H1 (cell line): ENCODE measurements around the gene RAD9A. TPM values are rescaled to one million over a fixed set of nuclear protein-coding genes. Genes with fewer than 3 reads are reported as not detected.

Source experiments
- CTCF ChIA-PET: fragments of 300-600 bp; sonication (Branson Sonifier 250); formaldehyde crosslinking; loops from one replicate; lab custom pipeline; 2021; ENCODE audit not compliant: partially characterized antibody; lab: Charles Lee
- POLR2A ChIA-PET: fragments of 300-600 bp; sonication (Branson Sonifier 250); formaldehyde crosslinking; loops from one replicate; lab custom pipeline; 2021; ENCODE audit warnings: inconsistent platforms; ENCODE audit not compliant: partially characterized antibody; lab: Charles Lee
- DNase-seq, 2 experiments: peaks; one replicate each; pipeline versions ENCODE4 v3.0.0 to v3.0.0-alpha.2; 2010 to 2022; ENCODE audit warnings: low spot score in 2 of 2, low read depth in 1 of 2, mixed read lengths in 1 of 2
- FAIRE-seq: peaks from 2 replicates; lab custom pipeline; 2011; peaks lifted over from hg19 to GRCh38; lab: Jason Lieb, UNC
- H2AFZ ChIP-seq: 2 replicates; pipeline ENCODE4 v1.8.1; 2012; ENCODE audit warnings: low read length, inconsistent platforms
- H2AK5ac ChIP-seq: 2 replicates; pipeline ENCODE4 v1.6.1; 2013; ENCODE audit warnings: low read depth, low read length
- H2BK120ac ChIP-seq: replicated peaks from 2 replicates; pipeline ENCODE3; 2013; ENCODE audit warnings: low read depth, low read length, inconsistent platforms
- H2BK12ac ChIP-seq: 2 replicates; pipeline ENCODE4 v1.6.1; 2013; ENCODE audit warnings: low read depth, low read length
- H2BK15ac ChIP-seq: 2 replicates; pipeline ENCODE4 v1.6.1; 2013; ENCODE audit warnings: low read length
- H2BK20ac ChIP-seq: 2 replicates; pipeline ENCODE4 v1.6.1; 2013; ENCODE audit warnings: low read length
- H2BK5ac ChIP-seq: 2 replicates; pipeline ENCODE4 v1.6.1; 2013; ENCODE audit warnings: low read depth, low read length
- H3K14ac ChIP-seq: 2 replicates; pipeline ENCODE4 v1.6.1; 2013; ENCODE audit warnings: inconsistent platforms; ENCODE audit not compliant: insufficient read length
- H3K18ac ChIP-seq: 2 replicates; pipeline ENCODE4 v1.6.1; 2013; ENCODE audit warnings: low read length; ENCODE audit errors: extremely low read depth
- H3K23ac ChIP-seq: 2 replicates; pipeline ENCODE4 v1.6.1; 2013; ENCODE audit warnings: inconsistent platforms; ENCODE audit not compliant: insufficient read length
- H3K23me2 ChIP-seq: 2 replicates; pipeline ENCODE4 v1.6.1; 2013; ENCODE audit warnings: low read depth, low read length
- H3K27ac ChIP-seq: 2 replicates; pipeline ENCODE4 v1.6.1; 2011; ENCODE audit warnings: low read depth, low read length, inconsistent platforms
- H3K27me3 ChIP-seq, 4 experiments: replicated peaks in 1 of 4; 1 replicate in 1 of 4; 2 replicates in 3 of 4; pipeline versions ENCODE4 v1.6.1 to v1.8.1; 2011 to 2013; ENCODE audit warnings: low read length in 3 of 4, mild to moderate bottlenecking in 3 of 4, inconsistent platforms in 2 of 4, mixed read lengths in 2 of 4, moderate library complexity in 1 of 4; ENCODE audit not compliant: control insufficient read depth in 3 of 4, insufficient read depth in 3 of 4; ENCODE audit errors: extremely low read depth in 1 of 4
- H3K36me3 ChIP-seq, 4 experiments: 2 replicates each; pipeline versions ENCODE4 v1.6.1 to v1.8.1; 2011 to 2013; ENCODE audit warnings: mild to moderate bottlenecking in 4 of 4, low read length in 3 of 4, moderate library complexity in 2 of 4, control low read depth in 1 of 4, inconsistent platforms in 1 of 4; ENCODE audit not compliant: insufficient read depth in 4 of 4, control insufficient read depth in 2 of 4
- H3K4ac ChIP-seq: replicated peaks from 2 replicates; pipeline ENCODE3; 2013; ENCODE audit warnings: low read length, low read depth, mixed read lengths, inconsistent platforms; ENCODE audit not compliant: insufficient read length
- H3K4me1 ChIP-seq, 4 experiments: replicated peaks in 1 of 4; 1 replicate in 1 of 4; 2 replicates in 3 of 4; pipeline versions ENCODE4 v1.6.1 to v1.8.1; 2011 to 2013; ENCODE audit warnings: low read length in 3 of 4, inconsistent platforms in 2 of 4, mixed read lengths in 1 of 4; ENCODE audit not compliant: insufficient read depth in 4 of 4, control insufficient read depth in 3 of 4
- H3K4me2 ChIP-seq, 2 experiments: 2 replicates each; pipeline versions ENCODE4 v1.6.1 to v1.8.1; 2011 to 2013; ENCODE audit warnings: low read depth in 2 of 2, low read length in 2 of 2, control low read depth in 1 of 2, inconsistent platforms in 1 of 2, mild to moderate bottlenecking in 1 of 2; ENCODE audit not compliant: insufficient read depth in 1 of 2
- H3K4me3 ChIP-seq, 4 experiments: fragments of 200-600, 300-600 bp in 1 of 4; sonication (generic), shearing (Covaris generic), sonication (Bioruptor Twin) in 1 of 4; 2 replicates each; pipeline versions ENCODE4 v1.5.1 to v1.8.1; 2011 to 2016; ENCODE audit warnings: low read length in 4 of 4, low read depth in 3 of 4, control low read depth in 2 of 4, inconsistent platforms in 2 of 4, mild to moderate bottlenecking in 2 of 4, mixed read lengths in 1 of 4, moderate library complexity in 1 of 4; ENCODE audit not compliant: insufficient read depth in 2 of 4; ENCODE audit errors: extremely low read depth in 1 of 4
- H3K56ac ChIP-seq: replicated peaks from 2 replicates; pipeline ENCODE3; 2013; ENCODE audit warnings: low read depth, mild to moderate bottlenecking, mixed read lengths, low read length, inconsistent platforms; ENCODE audit not compliant: insufficient read length
- H3K79me1 ChIP-seq: 2 replicates; pipeline ENCODE4 v1.6.1; 2013; ENCODE audit warnings: low read depth, low read length, control low read depth
- H3K79me2 ChIP-seq, 2 experiments: 2 replicates each; pipeline versions ENCODE4 v1.6.1 to v1.8.1; 2012 to 2013; ENCODE audit warnings: low read length in 2 of 2, mild to moderate bottlenecking in 2 of 2, inconsistent platforms in 1 of 2; ENCODE audit not compliant: insufficient read depth in 2 of 2, control insufficient read depth in 1 of 2
- H3K9ac ChIP-seq, 4 experiments: replicated peaks in 1 of 4; 1 replicate in 1 of 4; 2 replicates in 3 of 4; pipeline versions ENCODE4 v1.6.1 to v1.8.1; 2011 to 2013; ENCODE audit warnings: low read depth in 3 of 4, low read length in 3 of 4, control low read depth in 2 of 4, mild to moderate bottlenecking in 2 of 4, moderate library complexity in 2 of 4, inconsistent platforms in 1 of 4; ENCODE audit errors: extremely low read depth in 1 of 4
- H3K9me3 ChIP-seq, 2 experiments: 2 replicates each; pipeline versions ENCODE4 v1.6.1 to v1.8.1; 2012 to 2013; ENCODE audit warnings: mild to moderate bottlenecking in 2 of 2, moderate library complexity in 2 of 2, control low read depth in 1 of 2, inconsistent platforms in 1 of 2, low read depth in 1 of 2, low read length in 1 of 2, mixed read lengths in 1 of 2; ENCODE audit not compliant: insufficient read depth in 2 of 2
- H4K20me1 ChIP-seq, 2 experiments: replicated peaks in 1 of 2; 2 replicates each; pipeline versions ENCODE3 to v1.8.1; 2011 to 2013; ENCODE audit warnings: inconsistent platforms in 2 of 2, low read length in 2 of 2, mild to moderate bottlenecking in 1 of 2; ENCODE audit not compliant: insufficient read depth in 2 of 2, control insufficient read depth in 1 of 2
- H4K5ac ChIP-seq: 2 replicates; pipeline ENCODE4 v1.6.1; 2013; ENCODE audit warnings: low read length, low read depth, mixed read lengths, inconsistent platforms; ENCODE audit not compliant: insufficient read length
- H4K8ac ChIP-seq: 2 replicates; pipeline ENCODE4 v1.8.0; 2013; ENCODE audit warnings: mild to moderate bottlenecking, moderate library complexity, low read length, inconsistent platforms; ENCODE audit not compliant: insufficient read depth; ENCODE audit errors: extremely low read depth
- H4K91ac ChIP-seq: replicated peaks from 2 replicates; pipeline ENCODE3; 2013; ENCODE audit warnings: low read length, mixed read lengths, inconsistent platforms; ENCODE audit not compliant: insufficient read length
- EGR1 ChIP-seq: IDR thresholded peaks from 2 replicates; pipeline ENCODE4 v1.6.1; 2011; ENCODE audit warnings: low read depth, low read length, borderline replicate concordance
- GTF2F1 ChIP-seq: IDR thresholded peaks from 2 replicates; pipeline ENCODE4 v1.6.1; 2012; ENCODE audit warnings: low read depth, low read length, improper control_type of control experiment, borderline replicate concordance
- MAX ChIP-seq: IDR thresholded peaks from 2 replicates; pipeline ENCODE4 v1.6.1; 2012; ENCODE audit warnings: inconsistent platforms
- WGBS, 2 experiments: shearing (Covaris generic) in 1 of 2; methylation state at CpG; one replicate each; pipeline versions ENCODE4 v1.1.6 to v1.1.7; 2013 to 2015; ENCODE audit warnings: low lambda C conversion rate in 2 of 2, mixed read lengths in 2 of 2, inconsistent platforms in 1 of 2, low coverage in 1 of 2, missing lambda C conversion rate in 1 of 2; ENCODE audit not compliant: insufficient replicate concordance in 2 of 2, insufficient coverage in 1 of 2, insufficient read length in 1 of 2; ENCODE audit errors: extremely low coverage in 1 of 2, missing lambda C conversion rate in 1 of 2; 5-methylcytosine and 5-hydroxymethylcytosine counted together
- polyA plus RNA-seq, 7 experiments: library from polyadenylated mRNA; depleted of rRNA in 3 of 7; stranded (reverse) in 5 of 7; unstranded in 2 of 7; fragments of >200 nt in 5 of 7; fragments of 200-250 nt in 2 of 7; gene quantifications; 1 replicate in 5 of 7; 2 replicates in 1 of 7; 4 replicates in 1 of 7; pipeline versions ENCODE4 v1.2.1 to v1.2.3, GENCODE V29; 2011 to 2013; ENCODE audit warnings: missing spikeins in 2 of 7, mixed read lengths in 2 of 7
- total RNA-seq: library from RNA; stranded (reverse); fragmentation: NEBNext Ultra II Directional; extraction: Animal tissue kit (Norgen Biotek cat#: 25700); gene quantifications from 2 replicates; pipeline ENCODE4 v1.2.1, GENCODE V29; 2021

The RAD9A gene
- total and polyA plus RNA-seq, 2 of the 8 experiments (the other 6 are each of a cell fraction or from before 2014, with no cell fraction given) = 22.2 to 25.5 TPM

DNA sequence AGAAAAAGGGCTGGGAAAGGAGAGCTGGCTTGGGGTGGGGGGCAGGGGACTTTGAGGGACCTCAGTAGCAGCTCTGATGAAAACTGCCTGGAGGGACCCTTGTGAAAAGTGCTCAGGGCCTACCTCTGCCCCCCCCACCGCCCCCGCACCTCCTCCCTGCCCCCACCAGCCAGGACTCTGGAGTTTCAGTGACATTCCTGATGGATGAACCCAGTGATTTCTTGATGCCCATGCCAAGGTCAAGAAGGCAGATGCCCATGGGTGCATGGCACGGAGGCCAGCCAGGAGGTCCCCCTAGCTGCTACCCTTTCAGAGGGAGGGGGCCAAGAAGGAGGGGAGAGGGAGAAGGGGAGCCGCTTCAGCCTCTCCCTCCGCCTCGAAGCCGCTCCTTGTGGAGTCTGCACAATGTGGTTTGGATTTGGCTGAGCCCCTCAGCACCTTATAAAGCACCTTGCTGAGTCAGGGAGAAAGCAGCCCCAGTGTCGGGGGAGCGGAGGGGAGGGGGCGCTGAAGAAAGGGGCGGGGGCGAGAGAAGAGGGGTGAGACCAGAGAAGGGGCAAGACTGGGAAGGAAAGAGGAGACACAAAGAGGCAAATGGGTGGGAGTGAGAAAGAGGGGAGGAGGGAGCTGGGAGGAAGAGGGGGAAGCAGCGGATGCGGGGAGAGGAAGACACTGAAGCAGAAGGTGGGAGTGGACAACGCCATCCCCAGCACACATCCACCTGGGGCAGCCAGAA, 16.3 kb upstream of the RAD9A start:
- WGBS, 2 experiments = 16% methylated on average over 8 of the region's 15 CpGs; no CpG with 5 or more reads in 1 of the 2 experiments
- DNase-seq (peak in 1 of 2 experiments; percentile 62), FAIRE-seq (no peak)
- peaks cover 0 to 5% of the 10 kb centered on the region in 2 experiments for H4K20me1 ChIP-seq
- H3K36me3 ChIP-seq = no peaks in the 10 kb centered on the region
- H3K23me2 ChIP-seq = peaks cover 25% of the 10 kb centered on the region; the same call in 1 of the 2 replicates
- 0 out of 2 replicates have a peak overlapping the region, but pooled peaks have one; percentile 72 for H2BK20ac ChIP-seq
- ChIA-PET CTCF (interaction anchor here (0.6 to 34.8 kb wide), 9 partner anchors 13 to 118 kb away, joined by 3 to 1305 read pairs (median 4); partner anchors contain the start of genes POLD4 and RAD9A), POLR2A (interaction anchor here (0.9 to 3.1 kb wide), 10 partner anchors 8 to 105 kb away, joined by 3 to 8 read pairs (median 4); partner anchors contain the start of gene POLD4)
- H3K4me2 ChIP-seq = peak overlapping the region; percentile 87 to 96
- H2BK12ac ChIP-seq = peak overlapping the region; percentile 96
- H3K79me1 ChIP-seq = no peaks in the 10 kb centered on the region
- H3K4me1 ChIP-seq = peaks cover 0 to 45% (median 38%) of the 10 kb centered on the region in 4 experiments; a peak in 6 of 7 replicates
- no peak overlapping the region for H2BK120ac ChIP-seq
- peak overlapping the region; percentile 5 for H3K4ac ChIP-seq
- no peak for TF ChIP-seq GTF2F1
- 0 out of 2 replicates have a peak, but pooled peaks have one; percentile 31 for TF ChIP-seq EGR1
- TF ChIP-seq MAX = 0 out of 2 replicates have a peak, but pooled peaks have one; percentile 20
- H3K56ac ChIP-seq = no peak overlapping the region
- no peak overlapping the region for H4K5ac ChIP-seq
- no peak overlapping the region for H2AK5ac ChIP-seq
- no peak overlapping the region for H3K9ac ChIP-seq
- H4K91ac ChIP-seq = no peak overlapping the region
- peak overlapping the region; percentile 66; the same call in 1 of the 2 replicates for H2BK5ac ChIP-seq
- 0 out of 2 replicates have a peak overlapping the region, but pooled peaks have one; percentile 92 for H2BK15ac ChIP-seq
- H3K9me3 ChIP-seq = no peaks in the 10 kb centered on the region
- no peak overlapping the region for H3K23ac ChIP-seq
- peaks cover 7 to 56% (median 49%) of the 10 kb centered on the region in 4 experiments for H3K27me3 ChIP-seq
- no peak overlapping the region; the same call in 1 of the 2 replicates for H4K8ac ChIP-seq
- no peaks in the 10 kb centered on the region for H3K79me2 ChIP-seq
- no peak overlapping the region for H3K27ac ChIP-seq
- H3K4me3 ChIP-seq = peak overlapping the region; percentile 16 to 55 (median 22); a peak in 5 of 8 replicates
- no peak overlapping the region for H3K14ac ChIP-seq
- H2AFZ ChIP-seq = 0 out of 2 replicates have a peak overlapping the region, but pooled peaks have one; percentile 34
- H3K18ac ChIP-seq = peak overlapping the region; percentile 78
